Stimulated activated naive CD4-positive, alpha-beta T cell (primary cell): ENCODE measurements around the gene ESCO1.
"Not testable (repeated sequence)": the region's sequence is repeated elsewhere in the genome, so short reads cannot be mapped to it uniquely, and the experiment has no call there.

Source experiments
- DNase-seq, 6 experiments: peaks; one replicate each; lab custom pipeline; 2025; lab: John Stamatoyannopoulos, UW

ESCO1 gene, protein sequence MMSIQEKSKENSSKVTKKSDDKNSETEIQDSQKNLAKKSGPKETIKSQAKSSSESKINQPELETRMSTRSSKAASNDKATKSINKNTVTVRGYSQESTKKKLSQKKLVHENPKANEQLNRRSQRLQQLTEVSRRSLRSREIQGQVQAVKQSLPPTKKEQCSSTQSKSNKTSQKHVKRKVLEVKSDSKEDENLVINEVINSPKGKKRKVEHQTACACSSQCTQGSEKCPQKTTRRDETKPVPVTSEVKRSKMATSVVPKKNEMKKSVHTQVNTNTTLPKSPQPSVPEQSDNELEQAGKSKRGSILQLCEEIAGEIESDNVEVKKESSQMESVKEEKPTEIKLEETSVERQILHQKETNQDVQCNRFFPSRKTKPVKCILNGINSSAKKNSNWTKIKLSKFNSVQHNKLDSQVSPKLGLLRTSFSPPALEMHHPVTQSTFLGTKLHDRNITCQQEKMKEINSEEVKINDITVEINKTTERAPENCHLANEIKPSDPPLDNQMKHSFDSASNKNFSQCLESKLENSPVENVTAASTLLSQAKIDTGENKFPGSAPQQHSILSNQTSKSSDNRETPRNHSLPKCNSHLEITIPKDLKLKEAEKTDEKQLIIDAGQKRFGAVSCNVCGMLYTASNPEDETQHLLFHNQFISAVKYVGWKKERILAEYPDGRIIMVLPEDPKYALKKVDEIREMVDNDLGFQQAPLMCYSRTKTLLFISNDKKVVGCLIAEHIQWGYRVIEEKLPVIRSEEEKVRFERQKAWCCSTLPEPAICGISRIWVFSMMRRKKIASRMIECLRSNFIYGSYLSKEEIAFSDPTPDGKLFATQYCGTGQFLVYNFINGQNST

DNA sequence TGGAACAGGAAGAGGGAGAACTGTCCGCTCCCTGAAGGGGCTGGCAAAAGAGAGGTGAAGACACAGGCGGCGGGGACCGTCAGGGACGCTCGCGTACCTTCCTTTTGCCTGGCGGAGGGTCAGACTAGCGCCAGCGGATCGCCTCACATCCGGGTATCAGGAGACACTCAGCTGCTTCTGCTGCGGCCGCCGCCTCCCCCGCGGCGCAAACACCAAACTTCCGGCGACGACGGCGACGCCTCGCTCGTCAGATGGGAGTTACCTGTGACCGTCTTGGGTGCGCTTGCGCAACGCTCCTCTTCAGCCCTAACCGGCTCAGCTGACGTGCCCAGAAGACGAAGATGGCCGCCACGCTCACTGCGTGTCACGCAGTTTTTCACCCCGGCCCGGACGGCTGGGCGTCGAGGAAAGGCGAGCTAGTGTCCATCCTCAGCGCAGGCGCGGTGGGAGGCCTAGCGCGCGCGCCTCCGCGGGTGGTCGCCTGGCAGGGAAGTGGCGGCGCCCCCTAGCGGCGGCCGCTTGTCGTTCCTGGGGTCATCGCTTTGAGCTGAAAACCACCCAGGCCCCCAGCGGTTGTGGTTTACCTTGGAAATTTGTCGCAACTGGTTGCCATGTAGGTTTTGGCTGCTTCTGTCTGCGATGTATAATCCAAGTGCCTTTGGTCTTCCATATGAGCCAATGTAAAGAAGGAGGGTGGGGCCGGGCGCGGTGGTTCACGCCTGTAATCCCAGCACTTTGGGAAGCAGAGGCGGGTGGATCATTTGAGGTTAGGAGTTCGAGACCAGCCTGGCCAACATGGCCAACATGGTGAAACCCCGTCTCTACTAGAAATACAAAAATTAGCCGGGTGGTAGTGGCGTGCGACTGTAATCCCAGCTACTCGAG, at the start of gene ESCO1:
ESCO1 (minus strand) TSS at position 179 of the 885 bp plus-strand sequence. CDS start 25,861 bp downstream, outside the sequence.
- DNase-seq: peak; percentile 87 to 97 (median 94)

DNA sequence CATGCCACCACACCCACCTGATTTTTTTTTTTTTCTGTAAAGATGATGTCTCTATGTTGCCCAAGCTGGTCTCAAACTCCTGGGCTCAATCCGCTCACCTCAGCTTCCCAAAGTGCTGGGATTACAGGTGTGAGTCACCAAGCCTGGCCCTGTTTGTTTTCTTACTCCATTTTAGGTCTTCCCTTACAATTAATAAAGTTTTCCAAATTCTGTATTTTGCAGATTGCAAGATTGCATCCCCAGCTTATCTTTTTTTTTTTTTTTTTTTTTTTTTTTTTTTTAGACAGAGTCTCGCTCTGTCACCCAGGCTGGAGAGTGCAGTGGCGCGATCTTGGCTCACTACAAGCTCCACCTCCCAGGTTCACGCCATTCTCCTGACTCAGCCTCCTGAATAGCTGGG, 39.9 kb upstream of the ESCO1 start:
- not testable (repeated sequence) for DNase-seq

DNA sequence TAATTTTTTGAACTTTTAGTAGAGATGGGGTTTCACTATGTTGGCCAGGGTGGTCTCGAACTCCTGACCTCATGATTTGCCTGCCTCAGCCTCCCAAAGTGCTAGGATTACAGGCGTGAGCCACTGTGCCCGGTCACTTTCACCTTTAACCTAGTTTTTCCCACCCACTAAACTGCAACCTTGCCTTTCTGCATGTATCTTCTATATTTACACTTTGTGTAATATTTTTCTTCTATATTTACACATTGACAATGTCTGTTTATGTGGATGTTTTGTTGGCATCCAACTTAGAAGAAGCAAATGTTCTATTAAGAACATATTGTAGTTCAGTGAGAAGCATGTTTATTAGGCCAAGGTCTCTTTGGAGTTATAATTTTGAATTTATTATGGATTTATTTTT, 38.3 kb upstream of the ESCO1 start:
- no peak for DNase-seq

DNA sequence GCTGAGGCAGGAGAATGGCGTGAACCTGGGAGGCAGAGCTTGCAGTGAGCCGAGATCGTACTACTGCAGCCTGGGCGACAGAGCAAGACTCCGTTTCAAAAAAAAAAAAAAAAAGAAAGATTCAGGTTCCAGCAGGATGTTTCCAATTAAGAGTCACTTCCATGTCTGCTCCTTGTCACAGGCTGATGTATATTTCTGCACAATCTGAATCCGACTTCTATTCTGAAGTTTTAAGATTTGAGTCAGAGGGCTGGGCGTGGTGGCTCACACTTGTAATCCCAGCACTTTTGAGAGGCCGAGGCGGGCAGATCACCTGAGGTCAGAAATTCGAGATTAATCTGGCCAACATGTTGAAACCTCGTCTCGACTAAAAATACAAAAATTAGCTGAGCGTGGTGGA, 36.3 kb upstream of the ESCO1 start:
- no peak for DNase-seq

DNA sequence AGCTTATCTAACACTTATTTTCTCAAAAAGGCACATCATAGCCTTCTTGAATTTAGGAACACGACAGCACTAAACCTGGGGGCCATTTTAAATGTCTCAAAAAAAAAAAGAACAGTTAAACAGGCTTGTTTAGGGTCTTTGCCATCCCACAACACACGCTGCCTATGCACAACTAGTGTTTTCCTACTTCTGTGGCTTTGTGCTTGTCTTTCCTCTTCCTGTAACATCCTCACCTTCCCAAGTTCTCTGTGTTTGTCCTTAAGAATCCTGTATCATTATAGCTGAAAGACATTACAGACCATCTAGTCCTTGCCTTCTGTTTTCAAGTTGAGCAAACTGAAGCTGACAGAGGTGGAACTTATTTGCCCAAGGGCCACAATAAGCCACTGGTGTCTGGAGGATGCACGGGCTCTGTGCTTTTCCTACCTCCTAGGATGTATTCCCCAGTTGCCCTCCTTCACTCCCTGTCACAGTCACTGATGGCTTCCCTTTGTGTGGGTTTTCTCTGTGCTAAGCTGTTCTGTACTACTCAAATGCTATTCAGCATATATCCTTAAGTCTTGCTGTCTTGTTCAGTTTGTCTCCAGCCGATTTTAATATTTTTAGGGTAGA, 34.2 kb upstream of the ESCO1 start:
- DNase-seq: no peak

DNA sequence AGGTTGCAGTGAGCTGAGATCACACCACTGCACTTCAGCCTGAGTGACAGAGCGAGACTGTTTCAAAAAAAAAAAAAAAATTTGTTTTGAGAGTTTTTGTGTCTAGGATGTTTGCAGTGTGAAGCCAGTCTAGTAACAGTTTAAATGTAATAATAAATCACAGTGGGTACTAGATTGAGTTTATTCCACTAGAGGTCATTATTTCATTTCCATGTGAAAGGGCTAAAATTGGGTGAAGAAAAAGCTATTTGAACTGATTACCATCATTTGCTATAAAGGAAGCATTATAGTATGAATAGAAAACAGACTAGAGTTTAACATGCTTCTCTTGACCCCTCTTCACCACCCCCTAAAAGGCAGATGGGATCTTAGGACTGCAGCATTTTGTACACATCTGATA, 31.9 kb upstream of the ESCO1 start:
- no peak for DNase-seq

DNA sequence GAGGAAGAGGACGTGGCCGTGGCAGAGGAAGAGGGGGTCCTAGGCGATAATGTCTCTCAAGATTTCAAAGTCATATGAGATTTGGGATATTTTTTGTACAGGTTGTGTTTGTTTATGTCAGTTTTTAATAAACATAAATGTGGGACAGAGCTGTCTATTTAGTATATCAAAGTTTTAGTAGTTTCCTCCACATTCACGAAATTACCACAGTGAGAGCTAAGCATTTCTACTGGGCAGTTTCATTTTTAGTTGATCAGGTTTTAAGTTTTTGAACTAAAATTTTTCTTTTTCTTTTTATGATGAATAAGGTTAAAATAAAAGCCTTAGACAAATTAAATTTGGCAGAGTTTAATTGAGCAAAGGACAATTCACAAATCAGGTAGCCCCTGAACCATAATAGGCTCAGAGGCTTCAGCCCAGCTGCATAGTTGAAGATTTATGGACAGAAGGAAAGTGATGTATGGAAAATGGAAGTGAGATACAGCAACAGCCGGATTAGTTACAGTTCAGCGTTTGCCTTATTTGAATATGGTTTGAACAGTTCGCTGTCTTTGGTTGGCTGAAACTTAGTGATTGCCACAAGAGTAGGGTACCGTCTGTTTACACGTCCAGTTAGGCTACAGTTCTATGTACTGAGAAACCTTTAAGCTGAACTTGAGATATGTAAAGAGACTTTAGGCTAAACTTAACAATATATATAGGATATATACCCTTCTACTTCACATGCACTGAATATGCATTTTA, 28.8 kb upstream of the ESCO1 start:
- no peak for DNase-seq

- not testable (repeated sequence) for DNase-seq
Observed at GRCh38 chr18:21621640-21622039, 21.1 kb upstream of the ESCO1 start.

- peak; percentile 69 to 87 (median 81) for DNase-seq
Observed at GRCh38 chr18:21612125-21613039, 11.9 kb upstream of the ESCO1 start, which contains the start of gene SNRPD1. Gene SNRPD1, plus strand, starts transcription at chr18:21612314. Its CDS starts 116 bp downstream, at chr18:21612430.

DNA sequence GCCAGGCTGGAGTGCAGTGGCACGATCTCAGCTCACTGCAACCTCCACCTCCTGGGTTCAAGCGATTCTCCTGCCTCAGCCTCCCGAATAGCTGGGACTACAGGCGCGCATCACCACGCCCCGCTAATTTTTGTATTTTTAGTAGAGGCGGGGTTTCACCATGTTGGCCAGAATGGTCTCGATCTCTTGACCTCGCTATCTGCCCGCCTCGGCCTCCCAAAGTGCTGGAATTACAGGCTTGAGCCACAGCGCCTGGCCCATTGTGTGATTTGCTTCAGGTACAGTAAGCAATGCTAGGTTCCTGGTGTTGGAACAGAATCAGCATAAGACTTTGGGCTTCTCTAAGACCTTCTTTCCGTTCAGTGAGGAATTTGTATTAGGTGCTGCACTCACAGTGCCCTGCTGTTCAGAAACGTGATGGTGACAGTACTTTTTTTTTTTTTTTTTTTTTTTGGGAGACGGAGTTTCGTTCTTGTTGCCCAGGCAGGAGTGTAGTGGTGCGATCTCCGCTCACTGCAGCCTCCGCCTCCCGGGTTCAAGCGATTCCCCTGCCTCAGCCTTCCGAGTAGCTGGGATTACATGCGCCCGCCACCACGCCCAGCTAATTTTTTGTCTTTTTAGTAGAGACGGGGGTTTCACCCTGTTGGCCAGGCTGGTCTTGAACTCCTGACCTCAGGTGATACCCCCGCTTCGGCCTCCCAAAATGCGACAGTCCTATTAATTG, 11.1 kb upstream of the ESCO1 start:
- DNase-seq: not testable (repeated sequence)

DNA sequence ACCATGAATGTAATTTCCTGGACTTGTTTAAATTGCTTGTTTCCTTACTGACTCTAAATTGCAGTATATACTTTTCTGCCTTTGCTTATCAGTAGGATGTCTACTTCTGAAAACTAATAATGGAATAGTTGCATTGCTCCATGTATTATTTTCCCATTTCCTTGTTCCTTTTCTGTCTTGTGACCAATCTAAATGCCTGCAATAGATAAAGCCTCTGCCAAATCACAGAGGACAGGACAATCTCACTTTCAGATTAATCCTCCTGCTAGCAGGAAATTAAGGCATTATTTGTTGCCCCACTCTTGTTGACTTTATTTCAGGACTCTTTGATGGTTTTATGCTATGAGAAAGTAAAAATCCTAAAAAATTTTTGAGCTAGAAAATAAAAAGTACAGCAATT, 4.7 kb upstream of the ESCO1 start:
- DNase-seq: no peak

GRCh38 chr18:21604671-21605070, 4.2 kb upstream of the ESCO1 start:
- no peak for DNase-seq

DNA sequence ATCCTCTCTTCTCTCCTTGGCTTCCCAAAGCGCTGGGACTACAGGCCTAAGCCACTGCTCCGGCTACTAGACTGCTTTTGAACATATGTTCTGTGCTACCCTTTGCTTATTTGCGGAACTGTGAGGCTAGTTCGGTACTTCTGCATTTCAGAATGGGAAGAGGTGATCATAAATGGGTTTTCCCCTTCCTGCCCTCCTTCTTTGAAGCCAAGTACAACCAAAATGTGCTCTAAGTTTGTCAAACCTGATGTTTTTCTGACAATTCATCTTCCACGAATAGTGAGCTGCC, 1.7 kb upstream of the ESCO1 start:
- no peak for DNase-seq

GRCh38 chr18:21599585-21600525, 649 bp downstream of the ESCO1 start:
- DNase-seq: peak in 2 of 6 experiments; percentile 13 to 38

GRCh38 chr18:21598726-21599584, 1.5 kb downstream of the ESCO1 start:
- DNase-seq: no peak

DNA sequence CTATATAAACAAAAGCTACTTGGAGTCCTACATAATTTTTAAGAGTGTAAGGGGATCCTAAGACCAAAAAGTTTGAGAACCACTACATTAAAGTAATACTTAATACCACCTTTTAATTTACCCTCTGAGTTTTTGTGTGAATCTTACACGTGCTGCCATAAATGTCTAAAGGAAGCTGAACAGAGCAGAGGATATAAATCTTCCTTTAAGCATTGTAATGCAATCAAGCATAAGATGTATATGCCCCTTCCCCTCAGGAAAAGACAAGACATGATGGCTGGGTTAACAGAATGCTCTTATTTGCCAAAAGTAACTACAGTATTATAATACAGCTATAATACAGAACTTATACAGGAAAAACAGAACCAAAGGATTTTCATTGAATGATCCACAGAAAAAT, 2.9 kb downstream of the ESCO1 start:
- DNase-seq: no peak
